MM.1S (cell line): ENCODE results near the gene PLA2G4E.

Experiments used
- CTCF ChIP-seq: fragments of 300-600 bp; sonication (generic); IDR thresholded peaks from 2 replicates; pipeline ENCODE4 v1.5.1; 2016; ENCODE audit warnings: antibody characterized with exemption, low read length, mixed read lengths
- EZH2 ChIP-seq: fragments of 300-600 bp; sonication (generic); optimal IDR thresholded peaks from 2 replicates; pipeline ENCODE3; 2017; ENCODE audit warnings: low read depth, mild to moderate bottlenecking, antibody characterized with exemption, low read length, mixed read lengths
- EZH2phosphoT487 ChIP-seq: fragments of 300-600 bp; sonication (generic); IDR thresholded peaks from 2 replicates; pipeline ENCODE4 v1.6.1; 2018; ENCODE audit warnings: antibody characterized with exemption, low read length

GRCh38 chr15:41955100-41955499 is 65.7 kb downstream of the PLA2G4E start:
- TF ChIP-seq EZH2 = no peak
- no peak for TF ChIP-seq CTCF
- no peak for TF ChIP-seq EZH2phosphoT487
